Osteoblast (primary cell): ENCODE data around the gene ATP13A2. TPM values are rescaled to one million over a fixed set of nuclear protein-coding genes. Genes with fewer than 3 reads are reported as not detected.
"Not testable (repeated sequence)": the region's sequence is repeated elsewhere in the genome, so short reads cannot be mapped to it uniquely, and the experiment has no call there.

ENCODE experiments used
- DNase-seq: peaks from one replicate; pipeline ENCODE4 v3.0.0; 2011; ENCODE audit warnings: low spot score, mixed read lengths; ENCODE audit not compliant: insufficient read length; ENCODE audit errors: missing footprints
- H2AFZ ChIP-seq: 2 replicates; pipeline ENCODE4 v1.6.0; 2011; ENCODE audit warnings: mild to moderate bottlenecking, low read length
- H3K27ac ChIP-seq: 2 replicates; pipeline ENCODE4 v1.5.1; 2011; ENCODE audit warnings: mild to moderate bottlenecking, low read depth, low read length, moderate library complexity
- H3K27me3 ChIP-seq: 2 replicates; pipeline ENCODE4 v1.6.0; 2012; ENCODE audit warnings: mild to moderate bottlenecking, control low read depth, inconsistent platforms, low read length, moderate library complexity; ENCODE audit not compliant: insufficient read depth
- H3K36me3 ChIP-seq: 2 replicates; pipeline ENCODE4 v1.5.1; 2011; ENCODE audit warnings: mild to moderate bottlenecking, low read length, control low read depth, moderate library complexity; ENCODE audit not compliant: insufficient read depth
- H3K4me1 ChIP-seq: 2 replicates; pipeline ENCODE4 v1.5.1; 2011; ENCODE audit warnings: mild to moderate bottlenecking, low read length, control low read depth, moderate library complexity; ENCODE audit not compliant: insufficient read depth
- H3K4me2 ChIP-seq: 2 replicates; pipeline ENCODE4 v1.6.0; 2011; ENCODE audit warnings: mild to moderate bottlenecking, low read length; ENCODE audit not compliant: insufficient read depth
- H3K4me3 ChIP-seq: fragments of 200-600 bp; sonication (generic); 3 replicates; pipeline ENCODE4 v1.5.1; 2012; ENCODE audit warnings: mild to moderate bottlenecking, low read length, inconsistent platforms; ENCODE audit not compliant: insufficient read depth
- H3K79me2 ChIP-seq: 2 replicates; pipeline ENCODE4 v1.6.0; 2012; ENCODE audit warnings: mild to moderate bottlenecking, low read length, control low read depth, inconsistent platforms; ENCODE audit not compliant: insufficient read depth
- H3K9me3 ChIP-seq: 2 replicates; pipeline ENCODE4 v1.5.1; 2011; ENCODE audit warnings: low read depth, low read length, control low read depth
- H4K20me1 ChIP-seq: 2 replicates; pipeline ENCODE4 v1.6.0; 2012; ENCODE audit warnings: mild to moderate bottlenecking, low read length, control low read depth; ENCODE audit not compliant: insufficient read depth
- total RNA-seq: library from RNA; depleted of rRNA; stranded (reverse); fragments of >200 nt; gene quantifications from 2 replicates; pipeline ENCODE4 v1.2.3, GENCODE V29; 2012
- TF ChIP-seq, protein P1 (sequence below): IDR thresholded peaks from 2 replicates; pipeline ENCODE4 v1.5.1; 2011; ENCODE audit warnings: mild to moderate bottlenecking, low read depth, low read length, moderate library complexity; ENCODE audit errors: extremely low read depth

Gene ATP13A2
- total RNA-seq, 1 donor = 34.4 TPM

DNA sequence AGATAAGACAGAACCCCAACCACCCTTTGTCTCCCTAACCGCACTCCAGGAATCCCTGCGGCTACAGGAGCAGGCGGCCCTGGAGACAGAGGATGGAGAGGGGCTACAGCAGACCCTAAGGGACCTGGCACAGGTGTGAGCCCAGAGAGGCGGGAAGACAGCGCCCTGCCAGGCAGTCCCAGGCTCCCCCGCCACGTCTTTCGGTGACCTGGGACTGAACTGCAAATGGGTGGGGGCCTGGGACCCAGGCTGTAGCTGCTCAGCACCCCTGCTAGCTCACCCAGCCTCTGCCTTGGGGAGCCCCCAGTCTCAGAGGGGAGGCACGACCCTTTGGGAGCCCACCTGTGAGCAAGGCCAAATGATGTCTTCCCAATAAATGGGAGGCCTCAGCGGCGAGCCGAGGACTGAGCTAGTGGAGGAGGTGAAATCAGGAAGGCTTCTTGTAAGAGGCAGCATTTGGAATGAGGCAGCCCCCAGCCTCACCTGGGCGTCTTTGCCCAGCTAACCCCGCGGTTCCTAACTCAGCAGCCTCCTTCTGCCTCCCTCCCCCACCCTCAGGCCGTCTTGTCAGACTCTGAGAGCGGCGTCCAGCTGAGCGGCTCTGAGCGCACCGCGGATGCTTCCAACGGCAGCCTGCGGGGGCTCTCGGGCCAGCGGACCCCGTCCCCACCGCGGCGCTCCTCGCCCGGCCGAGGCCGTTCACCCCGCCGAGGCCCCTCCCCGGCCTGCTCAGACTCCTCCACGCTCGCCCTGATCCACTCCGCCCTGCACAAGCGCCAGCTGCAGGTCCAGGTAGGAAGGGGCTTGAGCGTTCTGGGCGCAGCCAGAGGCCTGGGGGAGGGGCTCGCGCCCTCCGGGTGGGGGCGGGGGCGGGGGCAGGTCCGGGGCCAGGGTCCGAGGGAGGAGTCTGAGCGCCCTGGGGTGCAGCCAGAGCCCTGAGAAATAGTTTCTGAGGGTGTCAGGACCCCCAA is 73.1 kb downstream of the ATP13A2 start:
- Histone ChIP-seq H3K4me3 (no peak overlapping the region), H3K27me3 (no peaks in the 10 kb centered on the region), H3K27ac (no peak overlapping the region), H3K36me3 (no peaks in the 10 kb centered on the region), H3K4me1 (no peaks in the 10 kb centered on the region), H2AFZ (no peak overlapping the region), H4K20me1 (no peaks in the 10 kb centered on the region), H3K4me2 (no peak overlapping the region), H3K9me3 (no peaks in the 10 kb centered on the region), H3K79me2 (no peaks in the 10 kb centered on the region)
- TF ChIP-seq, protein P1, sequence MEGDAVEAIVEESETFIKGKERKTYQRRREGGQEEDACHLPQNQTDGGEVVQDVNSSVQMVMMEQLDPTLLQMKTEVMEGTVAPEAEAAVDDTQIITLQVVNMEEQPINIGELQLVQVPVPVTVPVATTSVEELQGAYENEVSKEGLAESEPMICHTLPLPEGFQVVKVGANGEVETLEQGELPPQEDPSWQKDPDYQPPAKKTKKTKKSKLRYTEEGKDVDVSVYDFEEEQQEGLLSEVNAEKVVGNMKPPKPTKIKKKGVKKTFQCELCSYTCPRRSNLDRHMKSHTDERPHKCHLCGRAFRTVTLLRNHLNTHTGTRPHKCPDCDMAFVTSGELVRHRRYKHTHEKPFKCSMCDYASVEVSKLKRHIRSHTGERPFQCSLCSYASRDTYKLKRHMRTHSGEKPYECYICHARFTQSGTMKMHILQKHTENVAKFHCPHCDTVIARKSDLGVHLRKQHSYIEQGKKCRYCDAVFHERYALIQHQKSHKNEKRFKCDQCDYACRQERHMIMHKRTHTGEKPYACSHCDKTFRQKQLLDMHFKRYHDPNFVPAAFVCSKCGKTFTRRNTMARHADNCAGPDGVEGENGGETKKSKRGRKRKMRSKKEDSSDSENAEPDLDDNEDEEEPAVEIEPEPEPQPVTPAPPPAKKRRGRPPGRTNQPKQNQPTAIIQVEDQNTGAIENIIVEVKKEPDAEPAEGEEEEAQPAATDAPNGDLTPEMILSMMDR = no peak
- DNase-seq = no peak

DNA sequence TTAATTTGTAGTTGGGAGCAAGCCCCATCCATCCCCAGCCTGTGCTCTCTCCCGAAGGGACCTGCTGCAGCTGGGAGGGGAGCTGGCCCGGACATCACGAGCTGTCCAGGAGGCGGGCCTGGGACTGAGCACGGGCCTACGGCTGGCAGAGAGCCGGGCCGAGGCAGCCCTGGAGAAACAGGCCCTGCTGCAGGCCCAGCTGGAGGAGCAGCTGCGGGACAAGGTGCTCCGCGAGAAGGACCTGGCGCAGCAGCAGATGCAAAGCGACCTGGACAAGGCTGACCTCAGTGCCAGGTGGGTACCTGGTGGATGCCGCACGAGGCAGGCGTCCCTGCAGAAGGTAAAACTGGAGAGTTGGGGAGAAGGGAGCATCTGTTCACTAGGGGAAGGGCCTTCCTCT is 75.1 kb downstream of the ATP13A2 start:
- not testable (repeated sequence) for H4K20me1 ChIP-seq, H3K27ac ChIP-seq, H3K4me2 ChIP-seq, H3K4me3 ChIP-seq, H3K27me3 ChIP-seq, H3K36me3 ChIP-seq, DNase-seq, H3K4me1 ChIP-seq, H2AFZ ChIP-seq, H3K9me3 ChIP-seq, H3K79me2 ChIP-seq

Other genes with a start within 250 kb of the ATP13A2 start
- under 0.01 TPM in 1 of 2 replicates, not detected in the other for gene RNU1-2, start 115.9 kb downstream of the ATP13A2 start, total RNA-seq
- 15.0 and 20.3 TPM in 2 replicates for gene CROCC, start 90.0 kb downstream of the ATP13A2 start, total RNA-seq
- 61.2 and 72.2 TPM in 2 replicates for gene MFAP2, start 31.3 kb downstream of the ATP13A2 start, total RNA-seq
- gene SDHB, start 42.1 kb upstream of the ATP13A2 start, total RNA-seq = 87.6 and 87.8 TPM in 2 replicates
- gene PADI2, start 107.5 kb upstream of the ATP13A2 start, total RNA-seq = under 0.01 and 0.29 TPM in 2 replicates
- under 0.01 TPM in 2 replicates for gene PADI1, start 193.2 kb upstream of the ATP13A2 start, total RNA-seq
- not detected in 2 replicates for gene PADI3, start 237.2 kb upstream of the ATP13A2 start, total RNA-seq